Epithelial cell of alveolus of lung (primary cell): ENCODE results near the gene PLG. TPM values are rescaled to one million over a fixed set of nuclear protein-coding genes. Genes with fewer than 3 reads are reported as not detected.

Experiments used
- total RNA-seq: library from RNA; depleted of rRNA; stranded (reverse); fragments of >200 nt; gene quantifications from 2 replicates; pipeline ENCODE4 v1.2.1, GENCODE V29; 2015

Gene PLG
- total RNA-seq: not detected in 2 replicates

GRCh38 chr6:160701918-160702680, at the start of gene PLG:
TSS of gene PLG (plus strand) at chr6:160702244. CDS start at chr6:160702305, 61 bp downstream.

GRCh38 chr6:160664198-160664597, 37.8 kb upstream of the PLG start, which contains the start of gene LPA:
TSS of gene LPA (minus strand) at chr6:160664275. CDS start at chr6:160664214, 61 bp downstream.

Other genes starting within 250 kb of the PLG start
- not detected in 2 replicates for gene LPA, start 38.0 kb upstream of the PLG start, total RNA-seq